AML-193 (cell line): ENCODE data around the gene MTM1.

Source experiments
- DNase-seq, 2 experiments: peaks; one replicate each; lab custom pipeline; 2025; lab: John Stamatoyannopoulos, UW

The MTM1 gene

GRCh38 chrX:150719621-150720020, 151.2 kb downstream of the MTM1 start:
- no peak for DNase-seq
